Fibroblast of lung (primary cell): ENCODE data around the gene PMF1. TPM values are rescaled to one million over a fixed set of nuclear protein-coding genes. Genes with fewer than 3 reads are reported as not detected.

Source experiments
- DNase-seq, 2 donors: peaks; one replicate each; pipeline versions ENCODE4 v3.0.0 to v3.0.0-alpha.2; 2010; ENCODE audit warnings: low read depth in 2 of 2
- H2AFZ ChIP-seq: 2 replicates; pipeline ENCODE4 v1.5.1; 2012; ENCODE audit warnings: low read length, control low read depth, inconsistent platforms
- H3K27ac ChIP-seq: 2 replicates; pipeline ENCODE4 v1.5.1; 2011; ENCODE audit warnings: low read length, control low read depth; ENCODE audit not compliant: insufficient read depth
- H3K27me3 ChIP-seq: 2 replicates; pipeline ENCODE4 v1.5.1; 2011; ENCODE audit warnings: mild to moderate bottlenecking, low read length; ENCODE audit not compliant: control insufficient read depth, insufficient read depth
- H3K36me3 ChIP-seq: 2 replicates; pipeline ENCODE4 v1.5.1; 2011; ENCODE audit warnings: low read length; ENCODE audit not compliant: control insufficient read depth, insufficient read depth
- H3K4me1 ChIP-seq: 2 replicates; pipeline ENCODE4 v1.5.1; 2011; ENCODE audit warnings: low read length; ENCODE audit not compliant: control insufficient read depth, insufficient read depth; ENCODE audit errors: extremely low read depth
- H3K4me2 ChIP-seq: 2 replicates; pipeline ENCODE4 v1.5.1; 2011; ENCODE audit warnings: low read length, control low read depth; ENCODE audit not compliant: insufficient read depth; ENCODE audit errors: extremely low read depth
- H3K4me3 ChIP-seq, 4 experiments: fragments of 200-600 bp in 1 of 4; sonication (generic) in 1 of 4; replicated peaks in 1 of 4; 2 replicates each; pipeline ENCODE4 v1.5.1; 2011 to 2016; ENCODE audit warnings: low read length in 4 of 4, low read depth in 3 of 4, mild to moderate bottlenecking in 3 of 4, control low read depth in 2 of 4, inconsistent platforms in 1 of 4, mixed read lengths in 1 of 4; ENCODE audit not compliant: insufficient read depth in 1 of 4; ENCODE audit errors: control extremely low read depth in 1 of 4
- H3K79me2 ChIP-seq: 2 replicates; pipeline ENCODE4 v1.5.1; 2012; ENCODE audit warnings: mild to moderate bottlenecking, low read length, inconsistent platforms; ENCODE audit not compliant: control insufficient read depth, insufficient read depth
- H3K9ac ChIP-seq: 2 replicates; pipeline ENCODE4 v1.5.1; 2011; ENCODE audit warnings: mild to moderate bottlenecking, low read length, control low read depth; ENCODE audit not compliant: insufficient read depth
- H3K9me3 ChIP-seq: 2 replicates; pipeline ENCODE4 v1.5.1; 2012; ENCODE audit warnings: low read depth, low read length; ENCODE audit not compliant: control insufficient read depth, insufficient read depth
- H4K20me1 ChIP-seq: 2 replicates; pipeline ENCODE4 v1.5.1; 2011; ENCODE audit warnings: low read length; ENCODE audit not compliant: control insufficient read depth, insufficient read depth; ENCODE audit errors: extremely low read depth
- CTCF ChIP-seq, 2 donors: IDR thresholded peaks in 1 of 2; conservative IDR thresholded peaks in 1 of 2; 1 replicate in 1 of 2; 2 replicates in 1 of 2; pipeline ENCODE4 v1.5.1; 2011 to 2012; ENCODE audit warnings: low read length in 2 of 2, control low read depth in 1 of 2, inconsistent platforms in 1 of 2, low read depth in 1 of 2, mild to moderate bottlenecking in 1 of 2
- EZH2 ChIP-seq: IDR thresholded peaks from 2 replicates; pipeline ENCODE4 v1.5.1; 2012; ENCODE audit warnings: low read length, control low read depth, mild to moderate bottlenecking; ENCODE audit errors: missing control alignments
- polyA plus RNA-seq, 2 donors: library from polyadenylated mRNA; depleted of rRNA in 1 of 2; stranded (reverse) in 1 of 2; unstranded in 1 of 2; fragments of >200 nt; gene quantifications; 2 replicates each; pipeline ENCODE4 v1.2.1, GENCODE V29; 2011 to 2012; ENCODE audit warnings: missing spikeins in 1 of 2
- total RNA-seq: library from RNA; depleted of rRNA; stranded (reverse); fragments of >200 nt; gene quantifications from 2 replicates; pipeline ENCODE4 v1.2.1, GENCODE V29; 2014

PMF1 gene
- total and polyA plus RNA-seq, 2 donors (not counting 1 experiment from before 2014, with no cell fraction given), result 24.1 to 46.8 TPM

- no peak overlapping the region for H3K4me3 ChIP-seq
- no peak overlapping the region for H3K9ac ChIP-seq
- no peak overlapping the region for H2AFZ ChIP-seq
- peak overlapping the region; percentile 95 for H3K27ac ChIP-seq
- H4K20me1 ChIP-seq, result no peaks in the 10 kb centered on the region
- no peak for TF ChIP-seq CTCF (conservative IDR thresholded peaks at IDR 0.05 in 1 of 2, IDR thresholded peaks at IDR 0.05 in 1 of 2; ENCODE audit: low read depth in 1 of 2, low read length in 2 of 2)
- no peak for TF ChIP-seq EZH2
- no peaks in the 10 kb centered on the region for H3K79me2 ChIP-seq
- peaks cover 14% of the 10 kb centered on the region for H3K4me1 ChIP-seq
- peaks cover 6% of the 10 kb centered on the region for H3K36me3 ChIP-seq
- no peaks in the 10 kb centered on the region for H3K9me3 ChIP-seq
- DNase-seq, result peak; percentile 73 to 91
- peak overlapping the region; percentile 68 for H3K4me2 ChIP-seq
- H3K27me3 ChIP-seq, result no peaks in the 10 kb centered on the region
These were observed 20.8 kb downstream of the PMF1 start for GRCh38 chr1:156233426-156234127.

- TF ChIP-seq EZH2, result no peak
- TF ChIP-seq CTCF (conservative IDR thresholded peaks at IDR 0.05 in 1 of 2, IDR thresholded peaks at IDR 0.05 in 1 of 2; ENCODE audit: low read depth in 1 of 2, low read length in 2 of 2), result no peak
- no peak overlapping the region for H3K9ac ChIP-seq
- no peaks in the 10 kb centered on the region for H3K9me3 ChIP-seq
- H3K27ac ChIP-seq, result no peak overlapping the region
- H3K4me2 ChIP-seq, result no peak overlapping the region
- H3K4me3 ChIP-seq, result no peak overlapping the region
- no peak for DNase-seq
- H2AFZ ChIP-seq, result no peak overlapping the region
- no peaks in the 10 kb centered on the region for H3K79me2 ChIP-seq
- H3K36me3 ChIP-seq, result peaks cover 7% of the 10 kb centered on the region
- H3K27me3 ChIP-seq, result no peaks in the 10 kb centered on the region
- H3K4me1 ChIP-seq, result peaks cover 14% of the 10 kb centered on the region
- no peaks in the 10 kb centered on the region for H4K20me1 ChIP-seq
These were observed 23.4 kb downstream of the PMF1 start for GRCh38 chr1:156236164-156236563.

- no peak overlapping the region for H3K9ac ChIP-seq
- no peaks in the 10 kb centered on the region for H3K9me3 ChIP-seq
- DNase-seq, result no peak
- no peak overlapping the region for H2AFZ ChIP-seq
- H3K27ac ChIP-seq, result no peak overlapping the region
- H4K20me1 ChIP-seq, result no peaks in the 10 kb centered on the region
- H3K4me2 ChIP-seq, result no peak overlapping the region
- H3K27me3 ChIP-seq, result no peaks in the 10 kb centered on the region
- peaks cover 7% of the 10 kb centered on the region for H3K36me3 ChIP-seq
- peaks cover 7% of the 10 kb centered on the region for H3K4me1 ChIP-seq
- H3K79me2 ChIP-seq, result no peaks in the 10 kb centered on the region
- H3K4me3 ChIP-seq, result no peak overlapping the region
- TF ChIP-seq CTCF (conservative IDR thresholded peaks at IDR 0.05 in 1 of 2, IDR thresholded peaks at IDR 0.05 in 1 of 2; ENCODE audit: low read depth in 1 of 2, low read length in 2 of 2) (no peak), EZH2 (no peak)
These were observed 25.4 kb downstream of the PMF1 start for GRCh38 chr1:156238248-156238647.
